HepG2 (cell line): ENCODE results near the gene TOR4A. TPM values are rescaled to one million over a fixed set of nuclear protein-coding genes. Genes with fewer than 3 reads are reported as not detected.

Source experiments
- BCL6 ChIP-seq: IDR thresholded peaks from 2 replicates; pipeline ENCODE4 v1.6.1; 2016; ENCODE audit warnings: missing genetic modification reagents, missing compliant biosample characterization
- HIVEP1 ChIP-seq: sonication (generic); formaldehyde crosslinking; IDR thresholded peaks from 2 replicates; pipeline ENCODE4 v1.4.0; 2020; ENCODE audit warnings: mild to moderate bottlenecking, missing genetic modification reagents
- IKZF4 ChIP-seq: sonication (generic); formaldehyde crosslinking; IDR thresholded peaks from 2 replicates; pipeline ENCODE4 v1.5.1; 2020; ENCODE audit warnings: borderline replicate concordance, mild to moderate bottlenecking, low read depth, missing genetic modification reagents; ENCODE audit errors: not compliant biosample characterization
- JARID2 ChIP-seq: sonication (generic); formaldehyde crosslinking; IDR thresholded peaks from 2 replicates; pipeline ENCODE4 v1.8.1; 2023; ENCODE audit warnings: missing genetic modification reagents, inconsistent platforms; ENCODE audit not compliant: insufficient replicate concordance
- KAT7 ChIP-seq: IDR thresholded peaks from 2 replicates; pipeline ENCODE4 v1.6.1; 2018; ENCODE audit warnings: borderline replicate concordance, missing compliant biosample characterization
- KDM3A ChIP-seq: IDR thresholded peaks from 2 replicates; pipeline ENCODE4 v1.6.1; 2018; ENCODE audit warnings: low read depth, missing compliant biosample characterization
- NFYC ChIP-seq: IDR thresholded peaks from 2 replicates; pipeline ENCODE4 v1.6.1; 2016; ENCODE audit warnings: missing genetic modification reagents, missing compliant biosample characterization
- POLR2A ChIP-seq, 2 experiments: IDR thresholded peaks; 2 replicates each; pipeline ENCODE4 v1.6.1; 2011; ENCODE audit warnings: low read depth in 2 of 2, low read length in 2 of 2, mild to moderate bottlenecking in 1 of 2, moderate library complexity in 1 of 2; ENCODE audit not compliant: insufficient read depth in 1 of 2
- ZNF263 ChIP-seq: sonication (generic); formaldehyde crosslinking; IDR thresholded peaks from 2 replicates; pipeline ENCODE4 v1.4.0; 2020; ENCODE audit warnings: missing genetic modification reagents
- ZNF296 ChIP-seq: sonication (generic); formaldehyde crosslinking; conservative IDR thresholded peaks from 2 replicates; pipeline ENCODE4 v1.5.0; 2020; ENCODE audit warnings: mild to moderate bottlenecking, missing genetic modification reagents
- ZNF550 ChIP-seq: sonication (generic); formaldehyde crosslinking; IDR thresholded peaks from 2 replicates; pipeline ENCODE4 v1.4.0; 2020; ENCODE audit warnings: mild to moderate bottlenecking, missing genetic modification reagents, borderline replicate concordance
- ZNF772 ChIP-seq: sonication (generic); formaldehyde crosslinking; IDR thresholded peaks from 2 replicates; pipeline ENCODE4 v1.5.0; 2020; ENCODE audit warnings: mild to moderate bottlenecking, missing genetic modification reagents
- polyA plus RNA-seq, 8 experiments: library from polyadenylated mRNA; depleted of rRNA in 3 of 8; stranded (reverse) in 7 of 8; unstranded in 1 of 8; fragments of >200 nt; fragmentation: Illumina TruSeq in 4 of 8; extraction: Trizol in 4 of 8; gene quantifications; 2 replicates each; pipeline versions ENCODE4 v1.2.1 to v1.2.3, GENCODE V29; 2011 to 2016; ENCODE audit warnings: low read depth in 4 of 8, missing spikeins in 1 of 8, mixed read lengths in 1 of 8; ENCODE audit not compliant: insufficient read depth in 1 of 8
- total RNA-seq, 5 experiments: library from RNA; depleted of rRNA; stranded (reverse); fragments of >200 nt; fragmentation: Illumina TruSeq; extraction: Trizol; gene quantifications; 2 replicates each; pipeline ENCODE4 v1.2.3, GENCODE V29; 2016; ENCODE audit warnings: low read depth in 1 of 5
- TF ChIP-seq, protein P1 (sequence below): sonication (generic); formaldehyde crosslinking; IDR thresholded peaks from 2 replicates; pipeline ENCODE4; 2020; ENCODE audit warnings: missing genetic modification reagents, mild to moderate bottlenecking, borderline replicate concordance
- TF ChIP-seq, protein P2 (sequence below): sonication (generic); formaldehyde crosslinking; IDR thresholded peaks from 2 replicates; pipeline ENCODE4 v1.4.0; 2020; ENCODE audit warnings: missing genetic modification reagents, borderline replicate concordance
- TF ChIP-seq, protein P3 (sequence below): sonication (generic); formaldehyde crosslinking; IDR thresholded peaks from 2 replicates; pipeline ENCODE4 v1.4.0; 2020; ENCODE audit warnings: missing genetic modification reagents
- TF ChIP-seq, protein P4 (sequence below): sonication (generic); formaldehyde crosslinking; IDR thresholded peaks from 2 replicates; pipeline ENCODE4 v1.8.0; 2022; ENCODE audit warnings: missing genetic modification reagents, mild to moderate bottlenecking, borderline replicate concordance
- TF ChIP-seq, protein P5 (sequence below): sonication (generic); formaldehyde crosslinking; IDR thresholded peaks from 2 replicates; pipeline ENCODE4 v1.8.0; 2022; ENCODE audit warnings: missing genetic modification reagents, mild to moderate bottlenecking, inconsistent platforms, borderline replicate concordance

The TOR4A gene
- total and polyA plus RNA-seq, 2 of the 13 experiments (the other 11 are each of a cell fraction or from before 2014, with no cell fraction given), result 11.1 to 14.2 TPM

DNA sequence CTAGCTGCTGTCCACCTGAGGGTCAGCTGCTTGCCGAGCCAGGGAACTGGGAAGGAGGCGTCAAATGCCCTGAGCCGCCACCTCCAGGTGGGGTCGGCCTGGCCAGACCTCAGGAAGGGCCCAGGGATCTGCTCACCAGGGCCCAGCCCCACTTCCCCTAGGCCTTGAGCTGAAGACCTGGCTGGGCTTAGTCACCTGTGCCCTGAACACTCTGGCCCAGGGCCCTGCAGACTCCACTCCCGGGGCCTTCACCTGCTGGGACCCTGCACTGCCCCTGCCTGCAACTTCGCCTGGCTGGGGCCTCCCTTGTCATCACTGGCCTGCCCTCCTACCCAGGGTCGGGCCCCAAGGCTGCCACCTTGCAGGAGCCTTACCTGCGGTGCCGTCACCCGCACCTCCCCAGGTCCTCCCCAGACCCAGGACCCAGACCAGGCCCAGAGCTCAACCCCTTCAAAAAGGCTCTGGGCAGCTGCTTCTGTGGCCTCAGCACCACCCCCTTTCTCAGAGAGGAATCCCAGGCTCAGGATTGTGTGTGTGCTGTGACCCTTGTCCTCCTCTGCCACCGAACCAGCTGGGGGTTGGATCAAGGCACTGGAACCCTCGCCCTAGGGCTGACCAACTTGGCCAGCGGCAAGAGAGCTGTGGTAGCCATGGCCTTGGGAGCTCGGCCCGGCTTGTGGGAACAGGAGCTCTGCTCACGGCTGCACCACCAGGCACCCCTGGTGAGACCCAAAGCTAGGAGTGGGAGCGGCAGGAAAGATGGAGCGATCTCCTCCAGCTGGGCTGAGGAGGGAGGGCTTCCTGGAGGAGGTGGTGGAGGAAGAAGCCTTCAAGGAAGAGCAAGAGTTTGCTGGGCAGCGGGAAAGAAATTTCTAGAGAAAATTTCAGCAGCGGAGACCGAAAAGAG lies 23.6 kb upstream of the TOR4A start (continued):
- TF ChIP-seq ZNF772 (CRISPR knock-in tag) (no peak), ZNF550 (no peak), IKZF4 (CRISPR knock-in tag) (no peak), ZNF263 (CRISPR knock-in tag) (no peak), HIVEP1 (CRISPR knock-in tag) (peak; percentile 74; the same call in 1 of the 2 replicates), POLR2A (IDR thresholded peaks at IDR 0.05; ENCODE audit: insufficient read depth in 1 of 2, low read depth in 2 of 2, low read length in 2 of 2) (no peak), KAT7 (CRISPR knock-in tag) (no peak), ZNF296 (CRISPR knock-in tag) (no peak), KDM3A (CRISPR knock-in tag) (no peak), BCL6 (CRISPR knock-in tag) (no peak), NFYC (no peak), JARID2 (CRISPR knock-in tag) (no peak)
- TF ChIP-seq, protein P1, sequence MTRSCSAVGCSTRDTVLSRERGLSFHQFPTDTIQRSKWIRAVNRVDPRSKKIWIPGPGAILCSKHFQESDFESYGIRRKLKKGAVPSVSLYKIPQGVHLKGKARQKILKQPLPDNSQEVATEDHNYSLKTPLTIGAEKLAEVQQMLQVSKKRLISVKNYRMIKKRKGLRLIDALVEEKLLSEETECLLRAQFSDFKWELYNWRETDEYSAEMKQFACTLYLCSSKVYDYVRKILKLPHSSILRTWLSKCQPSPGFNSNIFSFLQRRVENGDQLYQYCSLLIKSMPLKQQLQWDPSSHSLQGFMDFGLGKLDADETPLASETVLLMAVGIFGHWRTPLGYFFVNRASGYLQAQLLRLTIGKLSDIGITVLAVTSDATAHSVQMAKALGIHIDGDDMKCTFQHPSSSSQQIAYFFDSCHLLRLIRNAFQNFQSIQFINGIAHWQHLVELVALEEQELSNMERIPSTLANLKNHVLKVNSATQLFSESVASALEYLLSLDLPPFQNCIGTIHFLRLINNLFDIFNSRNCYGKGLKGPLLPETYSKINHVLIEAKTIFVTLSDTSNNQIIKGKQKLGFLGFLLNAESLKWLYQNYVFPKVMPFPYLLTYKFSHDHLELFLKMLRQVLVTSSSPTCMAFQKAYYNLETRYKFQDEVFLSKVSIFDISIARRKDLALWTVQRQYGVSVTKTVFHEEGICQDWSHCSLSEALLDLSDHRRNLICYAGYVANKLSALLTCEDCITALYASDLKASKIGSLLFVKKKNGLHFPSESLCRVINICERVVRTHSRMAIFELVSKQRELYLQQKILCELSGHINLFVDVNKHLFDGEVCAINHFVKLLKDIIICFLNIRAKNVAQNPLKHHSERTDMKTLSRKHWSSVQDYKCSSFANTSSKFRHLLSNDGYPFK (CRISPR knock-in tag), result no peak
- TF ChIP-seq, protein P2, sequence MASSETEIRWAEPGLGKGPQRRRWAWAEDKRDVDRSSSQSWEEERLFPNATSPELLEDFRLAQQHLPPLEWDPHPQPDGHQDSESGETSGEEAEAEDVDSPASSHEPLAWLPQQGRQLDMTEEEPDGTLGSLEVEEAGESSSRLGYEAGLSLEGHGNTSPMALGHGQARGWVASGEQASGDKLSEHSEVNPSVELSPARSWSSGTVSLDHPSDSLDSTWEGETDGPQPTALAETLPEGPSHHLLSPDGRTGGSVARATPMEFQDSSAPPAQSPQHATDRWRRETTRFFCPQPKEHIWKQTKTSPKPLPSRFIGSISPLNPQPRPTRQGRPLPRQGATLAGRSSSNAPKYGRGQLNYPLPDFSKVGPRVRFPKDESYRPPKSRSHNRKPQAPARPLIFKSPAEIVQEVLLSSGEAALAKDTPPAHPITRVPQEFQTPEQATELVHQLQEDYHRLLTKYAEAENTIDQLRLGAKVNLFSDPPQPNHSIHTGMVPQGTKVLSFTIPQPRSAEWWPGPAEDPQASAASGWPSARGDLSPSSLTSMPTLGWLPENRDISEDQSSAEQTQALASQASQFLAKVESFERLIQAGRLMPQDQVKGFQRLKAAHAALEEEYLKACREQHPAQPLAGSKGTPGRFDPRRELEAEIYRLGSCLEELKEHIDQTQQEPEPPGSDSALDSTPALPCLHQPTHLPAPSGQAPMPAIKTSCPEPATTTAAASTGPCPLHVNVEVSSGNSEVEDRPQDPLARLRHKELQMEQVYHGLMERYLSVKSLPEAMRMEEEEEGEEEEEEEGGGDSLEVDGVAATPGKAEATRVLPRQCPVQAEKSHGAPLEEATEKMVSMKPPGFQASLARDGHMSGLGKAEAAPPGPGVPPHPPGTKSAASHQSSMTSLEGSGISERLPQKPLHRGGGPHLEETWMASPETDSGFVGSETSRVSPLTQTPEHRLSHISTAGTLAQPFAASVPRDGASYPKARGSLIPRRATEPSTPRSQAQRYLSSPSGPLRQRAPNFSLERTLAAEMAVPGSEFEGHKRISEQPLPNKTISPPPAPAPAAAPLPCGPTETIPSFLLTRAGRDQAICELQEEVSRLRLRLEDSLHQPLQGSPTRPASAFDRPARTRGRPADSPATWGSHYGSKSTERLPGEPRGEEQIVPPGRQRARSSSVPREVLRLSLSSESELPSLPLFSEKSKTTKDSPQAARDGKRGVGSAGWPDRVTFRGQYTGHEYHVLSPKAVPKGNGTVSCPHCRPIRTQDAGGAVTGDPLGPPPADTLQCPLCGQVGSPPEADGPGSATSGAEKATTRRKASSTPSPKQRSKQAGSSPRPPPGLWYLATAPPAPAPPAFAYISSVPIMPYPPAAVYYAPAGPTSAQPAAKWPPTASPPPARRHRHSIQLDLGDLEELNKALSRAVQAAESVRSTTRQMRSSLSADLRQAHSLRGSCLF (CRISPR knock-in tag), result no peak
- TF ChIP-seq, protein P3, sequence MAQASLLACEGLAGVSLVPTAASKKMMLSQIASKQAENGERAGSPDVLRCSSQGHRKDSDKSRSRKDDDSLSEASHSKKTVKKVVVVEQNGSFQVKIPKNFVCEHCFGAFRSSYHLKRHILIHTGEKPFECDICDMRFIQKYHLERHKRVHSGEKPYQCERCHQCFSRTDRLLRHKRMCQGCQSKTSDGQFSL (CRISPR knock-in tag), result no peak
- TF ChIP-seq, protein P4, sequence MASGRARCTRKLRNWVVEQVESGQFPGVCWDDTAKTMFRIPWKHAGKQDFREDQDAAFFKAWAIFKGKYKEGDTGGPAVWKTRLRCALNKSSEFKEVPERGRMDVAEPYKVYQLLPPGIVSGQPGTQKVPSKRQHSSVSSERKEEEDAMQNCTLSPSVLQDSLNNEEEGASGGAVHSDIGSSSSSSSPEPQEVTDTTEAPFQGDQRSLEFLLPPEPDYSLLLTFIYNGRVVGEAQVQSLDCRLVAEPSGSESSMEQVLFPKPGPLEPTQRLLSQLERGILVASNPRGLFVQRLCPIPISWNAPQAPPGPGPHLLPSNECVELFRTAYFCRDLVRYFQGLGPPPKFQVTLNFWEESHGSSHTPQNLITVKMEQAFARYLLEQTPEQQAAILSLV (CRISPR knock-in tag), result no peak
- TF ChIP-seq, protein P5, sequence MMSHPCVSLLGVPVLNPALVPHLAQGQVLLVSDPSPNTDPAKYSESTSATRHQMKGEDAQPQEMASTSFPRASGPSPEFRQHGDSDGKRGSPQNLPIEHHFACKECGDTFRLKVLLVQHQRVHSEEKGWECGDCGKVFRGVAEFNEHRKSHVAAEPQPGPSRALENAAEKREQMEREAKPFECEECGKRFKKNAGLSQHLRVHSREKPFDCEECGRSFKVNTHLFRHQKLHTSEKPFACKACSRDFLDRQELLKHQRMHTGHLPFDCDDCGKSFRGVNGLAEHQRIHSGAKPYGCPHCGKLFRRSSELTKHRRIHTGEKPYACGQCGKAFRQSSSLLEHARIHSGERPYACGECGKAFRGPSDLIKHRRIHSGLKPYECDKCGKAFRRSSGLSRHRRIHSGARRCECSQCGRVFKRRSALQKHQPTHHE (CRISPR knock-in tag), result no peak
